SU-DHL-6 (cell line): ENCODE measurements around the gene CUTA.

ENCODE experiments used
- CTCF ChIP-seq: fragments of 200-600 bp; sonication (generic); IDR thresholded peaks from one replicate; pipeline ENCODE4 v1.5.1; 2017; ENCODE audit warnings: antibody characterized with exemption, mild to moderate bottlenecking, low read length, moderate library complexity; ENCODE audit not compliant: insufficient read depth, poor library complexity, severe bottlenecking
- EZH2phosphoT487 ChIP-seq: fragments of 200-600 bp; sonication (generic), shearing (Covaris generic); conservative IDR thresholded peaks from 2 replicates; pipeline ENCODE4 v1.6.1; 2018; ENCODE audit warnings: mild to moderate bottlenecking, antibody characterized with exemption, low read length, moderate library complexity, mixed read lengths

DNA sequence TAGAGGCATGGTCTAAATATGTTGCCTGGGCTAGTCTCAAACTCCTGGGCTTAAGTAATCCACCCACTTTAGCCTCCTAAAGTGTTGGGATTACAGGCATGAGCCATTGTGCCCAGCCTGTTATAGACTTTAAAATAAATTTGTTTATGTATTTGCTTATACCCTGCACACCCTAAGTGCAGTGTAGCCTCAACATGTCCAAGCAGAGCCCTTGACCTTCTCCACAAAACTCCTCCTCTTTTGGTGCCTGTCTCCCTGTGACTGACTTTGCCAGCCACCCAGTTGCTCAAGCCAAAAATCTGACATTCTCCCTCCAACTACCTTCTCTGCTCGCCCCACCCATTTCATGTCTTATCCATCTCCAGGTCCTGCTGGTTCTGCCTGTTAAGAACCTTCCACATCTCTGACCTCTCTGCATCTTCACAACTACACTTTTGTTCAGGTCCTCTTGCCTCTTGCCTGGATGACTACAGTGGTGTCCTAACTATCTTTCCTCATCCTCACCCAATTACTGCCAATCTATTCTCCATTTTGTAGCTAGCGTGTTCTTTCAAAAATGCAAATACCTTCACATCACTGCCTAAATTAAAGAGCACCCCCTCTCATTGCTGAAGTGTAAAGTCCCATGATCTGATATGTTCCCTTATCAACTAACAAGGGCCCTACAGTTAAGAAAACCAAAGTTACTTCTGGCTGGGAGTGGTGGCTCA lies 37.5 kb downstream of the CUTA start:
- TF ChIP-seq CTCF: no peak
- no peak for TF ChIP-seq EZH2phosphoT487
